ENCODE data around the gene RABEP2. TPM values are rescaled to one million over a fixed set of nuclear protein-coding genes. Genes with fewer than 3 reads are reported as not detected.
"Not testable (repeated sequence)": the region's sequence is repeated elsewhere in the genome, so short reads cannot be mapped to it uniquely, and the experiment has no call there.

RABEP2 gene
- total RNA-seq, 1 donor from 2014 or later: 18.8 TPM

- Histone ChIP-seq H3K4me3 (no peak overlapping the region), H3K4me1 (peaks cover 12% of the 10 kb centered on the region), H3K27me3 (ENCODE audit: low read depth) (no peaks in the 10 kb centered on the region), H3K36me3 (peaks cover 71% of the 10 kb centered on the region), H3K9me3 (no peaks in the 10 kb centered on the region), H3K27ac (no peak overlapping the region)
- ATAC-seq (no peak), DNase-seq (no peak)
- intact Hi-C loops (cut with DNase I): no loop called here
- TF ChIP-seq, protein P1, sequence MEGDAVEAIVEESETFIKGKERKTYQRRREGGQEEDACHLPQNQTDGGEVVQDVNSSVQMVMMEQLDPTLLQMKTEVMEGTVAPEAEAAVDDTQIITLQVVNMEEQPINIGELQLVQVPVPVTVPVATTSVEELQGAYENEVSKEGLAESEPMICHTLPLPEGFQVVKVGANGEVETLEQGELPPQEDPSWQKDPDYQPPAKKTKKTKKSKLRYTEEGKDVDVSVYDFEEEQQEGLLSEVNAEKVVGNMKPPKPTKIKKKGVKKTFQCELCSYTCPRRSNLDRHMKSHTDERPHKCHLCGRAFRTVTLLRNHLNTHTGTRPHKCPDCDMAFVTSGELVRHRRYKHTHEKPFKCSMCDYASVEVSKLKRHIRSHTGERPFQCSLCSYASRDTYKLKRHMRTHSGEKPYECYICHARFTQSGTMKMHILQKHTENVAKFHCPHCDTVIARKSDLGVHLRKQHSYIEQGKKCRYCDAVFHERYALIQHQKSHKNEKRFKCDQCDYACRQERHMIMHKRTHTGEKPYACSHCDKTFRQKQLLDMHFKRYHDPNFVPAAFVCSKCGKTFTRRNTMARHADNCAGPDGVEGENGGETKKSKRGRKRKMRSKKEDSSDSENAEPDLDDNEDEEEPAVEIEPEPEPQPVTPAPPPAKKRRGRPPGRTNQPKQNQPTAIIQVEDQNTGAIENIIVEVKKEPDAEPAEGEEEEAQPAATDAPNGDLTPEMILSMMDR (IDR thresholded peaks at IDR 0.05): no peak
Observed at GRCh38 chr16:28869201-28869600, 55.8 kb downstream of the RABEP2 start.

DNA sequence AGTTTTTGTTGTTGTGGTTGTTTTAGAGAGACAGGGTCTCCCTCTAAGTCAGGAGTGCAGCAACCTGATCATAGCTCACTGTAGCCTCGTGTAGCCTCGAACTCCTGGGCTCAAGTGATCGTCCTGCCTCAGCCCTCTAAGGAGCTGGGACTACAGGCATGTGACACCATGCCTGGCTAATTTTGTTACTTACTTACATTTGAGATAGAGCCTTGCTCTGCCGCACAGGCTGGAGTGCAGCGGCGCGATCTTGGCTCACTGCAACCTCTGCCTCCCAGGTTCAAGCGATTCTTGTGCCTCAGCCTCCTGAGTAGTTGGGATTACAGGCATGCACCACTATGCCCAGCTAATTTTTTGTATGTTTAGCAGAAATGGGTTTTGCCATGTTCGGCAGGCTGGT, 57.4 kb downstream of the RABEP2 start:
- Histone ChIP-seq H3K36me3 (peaks cover 57% of the 10 kb centered on the region), H3K4me1 (peaks cover 16% of the 10 kb centered on the region)
- H3K4me3 ChIP-seq; ATAC-seq; H3K27ac ChIP-seq; H3K27me3 ChIP-seq (ENCODE audit: low read depth); intact Hi-C loops (cut with DNase I); DNase-seq; H3K9me3 ChIP-seq: not testable (repeated sequence)

DNA sequence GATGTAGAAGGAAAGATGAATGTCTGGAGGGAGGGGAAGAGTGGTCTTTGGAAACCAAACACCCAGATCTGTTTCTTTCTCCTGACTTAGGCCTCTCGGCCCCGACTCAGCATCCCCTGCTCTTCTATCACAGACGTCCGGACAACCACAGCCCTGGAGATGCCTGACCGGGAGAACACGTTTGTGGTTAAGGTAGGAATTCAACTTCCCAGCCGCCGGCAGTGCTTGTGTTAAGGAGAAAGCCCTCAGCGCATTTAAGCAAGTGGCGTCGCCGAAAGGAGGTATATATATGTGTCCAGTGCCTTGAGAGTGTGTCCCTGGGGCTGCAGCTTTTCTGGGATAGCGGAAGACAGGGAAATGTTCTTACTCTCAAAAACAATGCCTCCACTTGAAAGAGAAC, 57.8 kb downstream of the RABEP2 start:
- peaks cover 20% of the 10 kb centered on the region for H3K4me1 ChIP-seq
- no peaks in the 10 kb centered on the region for H3K27me3 ChIP-seq (ENCODE audit: low read depth)
- TF ChIP-seq, protein P1 (IDR thresholded peaks at IDR 0.05): no peak
- peaks cover 55% of the 10 kb centered on the region for H3K36me3 ChIP-seq
- DNase-seq: no peak
- H3K9me3 ChIP-seq: no peaks in the 10 kb centered on the region
- no peak for ATAC-seq
- no peak overlapping the region for H3K4me3 ChIP-seq
- intact Hi-C loops (cut with DNase I): no loop called here
- no peak overlapping the region for H3K27ac ChIP-seq

GRCh38 chr16:28866454-28866804, 58.6 kb downstream of the RABEP2 start:
- Histone ChIP-seq H3K27ac (no peak overlapping the region), H3K4me1 (peaks cover 23% of the 10 kb centered on the region), H3K4me3 (no peak overlapping the region), H3K36me3 (peaks cover 48% of the 10 kb centered on the region), H3K9me3 (no peaks in the 10 kb centered on the region), H3K27me3 (ENCODE audit: low read depth) (no peaks in the 10 kb centered on the region)
- intact Hi-C loops (cut with DNase I): no loop called here
- DNase-seq (no peak), ATAC-seq (no peak)
- TF ChIP-seq, protein P1 (IDR thresholded peaks at IDR 0.05): no peak

- Histone ChIP-seq H3K27me3 (ENCODE audit: low read depth) (no peaks in the 10 kb centered on the region), H3K36me3 (peaks cover 42% of the 10 kb centered on the region), H3K4me3 (no peak overlapping the region), H3K4me1 (peaks cover 23% of the 10 kb centered on the region), H3K9me3 (no peaks in the 10 kb centered on the region), H3K27ac (no peak overlapping the region)
- ATAC-seq (no peak), DNase-seq (no peak)
- intact Hi-C loops (cut with DNase I): no loop called here
- TF ChIP-seq, protein P1 (IDR thresholded peaks at IDR 0.05): no peak
Observed at GRCh38 chr16:28865722-28866453, 59.1 kb downstream of the RABEP2 start.

- Histone ChIP-seq H3K27ac (no peak overlapping the region), H3K36me3 (peaks cover 35% of the 10 kb centered on the region), H3K9me3 (no peaks in the 10 kb centered on the region), H3K4me3 (no peak overlapping the region), H3K4me1 (peaks cover 23% of the 10 kb centered on the region), H3K27me3 (ENCODE audit: low read depth) (no peaks in the 10 kb centered on the region)
- no peak for DNase-seq
- TF ChIP-seq, protein P1 (IDR thresholded peaks at IDR 0.05): no peak
- intact Hi-C loops (cut with DNase I): no loop called here
- ATAC-seq: no peak
Observed at GRCh38 chr16:28865001-28865688, 59.9 kb downstream of the RABEP2 start.
